ENCODE results near the gene SRP9.
A peak's percentile ranks its signal among the peaks of the same experiment; 100 is the strongest.
"Not testable (repeated sequence)": the region's sequence is repeated elsewhere in the genome, so short reads cannot be mapped to it uniquely, and the experiment has no call there.

Gene SRP9

GRCh38 chr1:225814381-225814780 lies 36.8 kb downstream of the SRP9 start:
- intact Hi-C loops (cut with DNase I; ENCODE audit: low total_unique reads) = no loop called here
- no peaks in the 10 kb centered on the region for H3K36me3 ChIP-seq
- no peak overlapping the region for H3K4me3 ChIP-seq
- no peak for TF ChIP-seq CTCF (IDR thresholded peaks at IDR 0.05)
- H3K27ac ChIP-seq = peak overlapping the region; percentile 63 to 93
- no peak for DNase-seq
- H3K9me3 ChIP-seq = no peaks in the 10 kb centered on the region
- no peaks in the 10 kb centered on the region for H3K27me3 ChIP-seq
- peaks cover 13 to 88% (median 74%) of the 10 kb centered on the region in 4 donors for H3K4me1 ChIP-seq

- intact Hi-C loops (cut with DNase I; ENCODE audit: low total_unique reads); H3K4me3 ChIP-seq; H3K36me3 ChIP-seq; DNase-seq; H3K27me3 ChIP-seq; H3K9me3 ChIP-seq: not testable (repeated sequence)
- peaks cover 13 to 92% (median 75%) of the 10 kb centered on the region in 4 donors for H3K4me1 ChIP-seq
- peak overlapping the region; percentile 63 to 93 for H3K27ac ChIP-seq
Observed at GRCh38 chr1:225815090-225815489, 37.5 kb downstream of the SRP9 start.

GRCh38 chr1:225815526-225816178 lies 38.0 kb downstream of the SRP9 start:
- Histone ChIP-seq H3K36me3 (no peaks in the 10 kb centered on the region), H3K27ac (peak overlapping the region; percentile 82 to 93), H3K27me3 (no peaks in the 10 kb centered on the region), H3K4me1 (peaks cover 13 to 95% (median 75%) of the 10 kb centered on the region in 4 donors), H3K4me3 (no peak overlapping the region), H3K9me3 (no peaks in the 10 kb centered on the region)
- no peak for TF ChIP-seq CTCF (IDR thresholded peaks at IDR 0.05)
- intact Hi-C loops (cut with DNase I; ENCODE audit: low total_unique reads) = no loop called here
- DNase-seq = peak in 1 of 2 donors; percentile 33

- peak; percentile 69 to 91 for DNase-seq
- no peak for TF ChIP-seq CTCF (IDR thresholded peaks at IDR 0.05)
- Histone ChIP-seq H3K4me1 (peaks cover 13 to 84% (median 66%) of the 10 kb centered on the region in 4 donors), H3K9me3 (no peaks in the 10 kb centered on the region), H3K4me3 (peak overlapping the region; percentile 2), H3K36me3 (no peaks in the 10 kb centered on the region), H3K27ac (peak overlapping the region; percentile 82 to 93), H3K27me3 (no peaks in the 10 kb centered on the region)
- intact Hi-C loops (cut with DNase I; ENCODE audit: low total_unique reads) = no loop called here
Observed at GRCh38 chr1:225816643-225817538, 39.3 kb downstream of the SRP9 start.

- no peak for TF ChIP-seq CTCF (IDR thresholded peaks at IDR 0.05)
- Histone ChIP-seq H3K4me1 (peaks cover 13 to 77% (median 59%) of the 10 kb centered on the region in 4 donors), H3K27me3 (no peaks in the 10 kb centered on the region), H3K4me3 (peak overlapping the region in 1 of 2 donors; percentile 2), H3K9me3 (no peaks in the 10 kb centered on the region), H3K27ac (peak overlapping the region; percentile 82 to 93), H3K36me3 (peaks cover 0 to 2% (median under 1%) of the 10 kb centered on the region in 3 donors)
- intact Hi-C loops (cut with DNase I; ENCODE audit: low total_unique reads) = no loop called here
- DNase-seq = peak; percentile 90 to 96
Observed at GRCh38 chr1:225817611-225818061, 40.0 kb downstream of the SRP9 start.

- intact Hi-C loops (cut with DNase I; ENCODE audit: low total_unique reads) = no loop called here
- peaks cover 13 to 71% (median 55%) of the 10 kb centered on the region in 4 donors for H3K4me1 ChIP-seq
- peak in 1 of 2 donors; percentile 48 for DNase-seq
Observed at GRCh38 chr1:225818229-225818628, 40.6 kb downstream of the SRP9 start.

More at GRCh38 chr1:225818229-225818628, 40.6 kb downstream of the SRP9 start:
- no peak for TF ChIP-seq CTCF (IDR thresholded peaks at IDR 0.05)
- H3K9me3 ChIP-seq = no peaks in the 10 kb centered on the region
- H3K27ac ChIP-seq = peak overlapping the region; percentile 82 to 93
- no peak overlapping the region for H3K4me3 ChIP-seq
- H3K27me3 ChIP-seq = no peaks in the 10 kb centered on the region
- peaks cover 0 to 5% (median 3%) of the 10 kb centered on the region in 3 donors for H3K36me3 ChIP-seq
